GM19438 (cell line): Measurements from ENCODE around the gene EPN3.

Source experiments
- ATAC-seq: cut with Tn5 transposase; IDR thresholded peaks from one replicate; pipeline ENCODE4 v1.9.1; 2021; ENCODE audit warnings: low read depth; ENCODE audit not compliant: unreplicated experiment

EPN3 gene

DNA sequence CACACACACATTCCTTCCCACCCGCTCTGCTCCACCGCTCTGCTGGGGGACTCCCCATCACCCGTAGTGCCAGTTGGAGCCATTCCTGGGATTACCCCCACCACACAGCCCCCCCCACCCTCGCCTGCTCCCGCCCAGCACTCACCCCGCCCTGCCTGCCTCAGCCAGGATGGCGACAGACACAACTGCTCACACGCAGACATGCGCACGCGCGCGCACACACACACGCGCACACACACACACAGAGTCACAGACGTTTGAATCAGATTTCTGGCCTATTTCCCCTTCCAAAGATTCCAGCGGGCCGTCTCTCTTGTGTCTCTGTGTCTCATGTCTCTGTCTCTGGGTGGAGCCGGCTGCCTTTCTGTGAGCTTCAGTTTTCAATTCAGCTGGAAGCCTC lies 32.4 kb downstream of the EPN3 start:
- ATAC-seq, result no peak

DNA sequence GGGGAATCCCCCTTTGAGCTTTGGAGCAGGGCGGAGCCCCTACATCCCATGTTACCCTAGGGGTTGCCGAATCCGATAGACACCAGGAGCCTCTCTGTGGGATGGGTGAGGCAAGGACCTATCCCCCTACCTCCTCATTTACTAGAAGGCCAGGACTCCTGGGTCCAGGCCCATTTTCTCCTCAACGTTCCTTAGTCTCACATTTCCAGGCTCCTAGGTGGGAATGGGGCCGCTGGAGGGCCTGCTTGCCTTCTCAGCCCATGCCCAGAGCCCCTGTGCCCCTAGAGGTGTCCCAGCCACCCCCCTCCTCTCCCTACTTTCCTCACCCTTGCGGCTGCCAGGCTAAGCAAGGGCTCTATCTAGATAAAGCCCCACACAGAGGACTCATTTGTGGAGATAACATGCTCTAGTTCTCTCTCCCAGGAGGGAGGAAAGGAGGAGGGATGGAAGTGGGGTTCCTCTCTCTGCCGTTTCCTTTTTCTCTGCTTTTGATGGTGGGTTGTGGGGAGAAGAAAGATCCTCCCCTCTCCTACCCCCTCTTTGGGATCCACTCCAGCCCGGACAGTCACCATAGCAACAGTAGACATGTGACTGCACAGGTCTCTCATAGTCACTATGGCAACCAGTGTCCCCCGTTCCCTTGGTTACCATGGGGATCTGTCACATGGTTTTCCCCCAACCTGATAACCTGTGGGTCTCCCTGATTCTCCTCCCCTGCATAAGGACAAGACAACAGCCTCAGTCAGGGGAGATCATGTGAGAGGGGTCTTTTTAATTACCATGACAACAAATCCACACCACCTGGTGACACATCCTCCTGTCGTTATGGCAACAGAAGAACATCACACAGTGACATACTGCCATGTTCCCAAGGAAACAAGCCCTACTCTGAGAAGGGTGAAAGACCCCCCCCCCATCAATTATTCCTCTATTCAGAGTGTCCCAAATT lies 33.1 kb downstream of the EPN3 start:
- ATAC-seq, result no peak

DNA sequence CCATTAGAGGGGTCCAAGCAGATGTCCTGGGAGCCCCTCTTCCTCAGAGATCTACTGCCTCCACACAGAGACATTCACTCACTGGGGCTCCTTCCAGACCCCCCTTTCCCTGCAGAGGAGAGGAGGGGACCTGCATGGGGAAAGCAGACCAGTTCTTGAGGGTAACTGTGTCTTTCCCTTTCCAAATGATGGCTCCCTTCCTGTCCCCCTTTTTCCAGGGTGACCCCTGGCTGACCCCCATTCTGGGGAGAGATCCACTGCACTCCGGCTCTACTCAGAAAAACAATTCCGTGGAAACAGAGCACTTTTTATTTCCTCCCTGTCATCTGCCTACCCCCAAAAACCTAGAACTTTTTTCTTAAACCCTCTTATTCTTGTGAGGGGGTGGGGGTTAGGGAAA lies 34.4 kb downstream of the EPN3 start:
- ATAC-seq, result no peak

DNA sequence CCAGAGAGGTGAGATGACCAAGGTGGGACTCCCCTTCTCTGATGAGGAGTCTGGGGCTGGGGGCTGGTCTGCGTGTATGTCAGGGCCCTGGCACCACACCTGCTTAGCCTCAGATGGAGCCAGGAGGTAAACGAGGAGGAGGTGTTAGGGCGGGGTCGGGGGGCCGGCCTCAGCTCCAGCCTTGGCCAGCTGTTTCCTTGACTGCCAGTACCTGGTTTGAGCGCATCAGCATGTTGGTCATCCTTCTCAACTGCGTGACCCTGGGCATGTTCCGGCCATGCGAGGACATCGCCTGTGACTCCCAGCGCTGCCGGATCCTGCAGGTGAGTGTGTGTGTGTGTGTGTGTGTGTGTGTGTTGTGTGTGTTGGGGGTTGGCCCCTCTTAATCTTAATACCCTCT lies 36.1 kb downstream of the EPN3 start:
- ATAC-seq, result no peak

DNA sequence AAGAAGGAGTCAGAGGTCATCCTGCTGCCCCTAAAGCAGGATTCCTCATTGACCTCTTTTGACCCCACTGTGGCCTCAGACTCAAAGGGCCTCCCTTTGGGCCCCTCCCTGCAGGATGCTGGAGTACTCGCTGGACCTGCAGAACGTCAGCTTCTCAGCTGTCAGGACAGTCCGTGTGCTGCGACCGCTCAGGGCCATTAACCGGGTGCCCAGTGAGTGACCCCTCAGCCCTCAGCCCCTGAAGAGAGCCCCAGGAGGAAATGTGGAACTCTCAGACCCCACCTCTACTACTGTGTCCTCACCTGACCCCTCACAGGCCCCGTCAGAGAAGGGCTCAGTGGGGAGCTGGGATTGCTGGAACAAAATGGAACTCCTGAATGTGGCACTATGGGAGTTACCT lies 37.1 kb downstream of the EPN3 start:
- ATAC-seq, result no peak

DNA sequence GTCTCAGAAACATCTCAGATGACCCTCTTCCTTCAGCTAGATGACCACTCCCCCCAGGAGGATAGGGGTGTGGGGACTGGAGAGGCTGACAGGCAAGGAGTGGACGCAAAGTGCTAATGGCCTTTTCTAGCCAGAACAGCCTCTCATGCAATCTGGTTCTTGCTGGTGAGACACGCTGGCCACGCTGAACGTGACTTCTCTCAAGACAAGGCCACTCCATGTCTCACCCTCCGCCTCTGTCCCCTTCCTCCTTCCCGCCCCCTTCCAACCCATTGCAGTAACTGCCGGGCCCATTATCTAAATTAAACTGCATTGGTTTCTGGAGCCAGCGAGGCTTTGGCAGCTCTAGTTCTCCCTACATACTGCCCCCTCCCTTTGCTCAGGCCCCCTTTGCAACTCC lies 37.5 kb downstream of the EPN3 start:
- no peak for ATAC-seq

DNA sequence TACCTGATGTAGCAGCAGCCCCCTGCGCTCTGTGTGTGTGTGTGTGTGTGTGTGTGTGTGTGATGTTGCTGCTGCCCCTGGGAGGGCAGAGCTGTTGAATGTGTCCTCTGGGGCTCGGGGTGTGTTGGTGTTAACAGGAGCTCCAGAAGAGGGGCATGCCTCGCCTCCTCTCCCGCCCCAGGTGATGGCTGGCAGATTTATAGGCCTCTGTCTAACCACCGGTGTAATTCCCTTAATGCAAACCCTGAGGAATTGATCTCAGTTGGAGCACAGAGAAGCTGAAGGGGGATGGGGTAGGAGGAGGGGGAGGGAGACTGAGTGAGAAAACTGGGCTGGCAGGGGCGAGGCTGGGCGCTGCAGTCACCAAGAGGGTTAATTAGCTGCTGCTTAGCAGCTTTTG lies 38.0 kb downstream of the EPN3 start:
- ATAC-seq, result no peak

DNA sequence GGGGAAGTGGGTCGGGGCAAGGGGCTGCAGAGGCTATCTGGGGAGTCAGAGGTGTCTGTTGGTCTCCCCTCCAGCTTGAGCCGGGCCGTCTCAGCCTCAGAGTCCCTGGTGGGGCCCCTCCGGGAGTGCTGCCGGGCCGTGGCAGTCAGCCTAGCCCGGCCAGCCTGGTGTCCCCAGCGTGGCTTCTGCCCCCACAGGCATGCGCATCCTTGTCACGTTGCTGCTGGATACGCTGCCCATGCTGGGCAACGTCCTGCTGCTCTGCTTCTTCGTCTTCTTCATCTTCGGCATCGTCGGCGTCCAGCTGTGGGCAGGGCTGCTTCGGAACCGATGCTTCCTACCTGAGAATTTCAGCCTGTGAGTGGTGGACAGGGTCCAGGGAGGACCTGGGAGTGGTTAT lies 39.1 kb downstream of the EPN3 start:
- no peak for ATAC-seq

DNA sequence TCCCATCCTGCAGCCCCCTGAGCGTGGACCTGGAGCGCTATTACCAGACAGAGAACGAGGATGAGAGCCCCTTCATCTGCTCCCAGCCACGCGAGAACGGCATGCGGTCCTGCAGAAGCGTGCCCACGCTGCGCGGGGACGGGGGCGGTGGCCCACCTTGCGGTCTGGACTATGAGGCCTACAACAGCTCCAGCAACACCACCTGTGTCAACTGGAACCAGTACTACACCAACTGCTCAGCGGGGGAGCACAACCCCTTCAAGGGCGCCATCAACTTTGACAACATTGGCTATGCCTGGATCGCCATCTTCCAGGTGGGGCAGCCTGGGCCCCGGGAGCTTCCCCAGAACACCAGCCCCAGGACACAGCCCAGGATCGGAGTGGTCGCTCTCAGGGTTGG lies 40.0 kb downstream of the EPN3 start:
- no peak for ATAC-seq

DNA sequence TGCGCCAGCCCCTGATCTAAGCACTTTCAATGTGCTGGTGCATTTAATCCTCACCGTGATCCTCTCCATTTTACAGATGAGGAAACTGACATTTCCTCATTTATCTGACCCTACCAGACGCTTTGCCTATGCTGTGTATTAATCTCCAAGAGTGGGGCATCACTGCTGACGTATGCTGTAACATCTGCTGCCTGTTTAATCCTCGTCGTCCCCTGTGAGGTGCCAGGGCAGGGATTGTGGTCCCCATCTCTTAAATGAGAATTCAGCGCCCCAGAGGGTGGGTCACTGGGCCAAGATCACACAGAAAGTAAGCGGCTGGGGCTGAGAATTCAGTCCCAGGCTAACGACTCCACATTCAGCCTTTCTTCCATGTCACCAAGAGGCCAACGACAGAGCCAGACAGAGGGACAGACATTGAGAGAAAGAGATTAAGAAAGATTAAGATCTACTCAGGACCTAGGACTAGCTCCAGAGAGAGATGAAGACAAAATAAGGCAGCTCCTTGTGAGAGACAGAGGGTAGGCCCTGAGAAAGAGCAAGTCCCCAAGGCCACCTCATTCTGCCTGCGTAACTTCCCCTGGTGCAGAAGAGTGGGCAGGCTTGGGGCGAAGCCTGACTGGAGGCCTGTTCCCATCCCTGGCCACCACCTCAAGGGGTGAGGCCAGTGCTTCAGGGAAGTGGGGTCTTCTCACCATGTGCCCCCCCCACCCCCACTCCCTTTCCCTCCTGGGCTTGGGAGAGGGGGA lies 41.5 kb downstream of the EPN3 start:
- ATAC-seq, result no peak

DNA sequence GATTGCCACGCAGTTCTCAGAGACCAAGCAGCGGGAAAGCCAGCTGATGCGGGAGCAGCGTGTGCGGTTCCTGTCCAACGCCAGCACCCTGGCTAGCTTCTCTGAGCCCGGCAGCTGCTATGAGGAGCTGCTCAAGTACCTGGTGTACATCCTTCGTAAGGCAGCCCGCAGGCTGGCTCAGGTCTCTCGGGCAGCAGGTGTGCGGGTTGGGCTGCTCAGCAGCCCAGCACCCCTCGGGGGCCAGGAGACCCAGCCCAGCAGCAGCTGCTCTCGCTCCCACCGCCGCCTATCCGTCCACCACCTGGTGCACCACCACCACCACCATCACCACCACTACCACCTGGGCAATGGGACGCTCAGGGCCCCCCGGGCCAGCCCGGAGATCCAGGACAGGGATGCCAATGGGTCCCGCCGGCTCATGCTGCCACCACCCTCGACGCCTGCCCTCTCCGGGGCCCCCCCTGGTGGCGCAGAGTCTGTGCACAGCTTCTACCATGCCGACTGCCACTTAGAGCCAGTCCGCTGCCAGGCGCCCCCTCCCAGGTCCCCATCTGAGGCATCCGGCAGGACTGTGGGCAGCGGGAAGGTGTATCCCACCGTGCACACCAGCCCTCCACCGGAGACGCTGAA lies 43.2 kb downstream of the EPN3 start:
- ATAC-seq, result no peak

DNA sequence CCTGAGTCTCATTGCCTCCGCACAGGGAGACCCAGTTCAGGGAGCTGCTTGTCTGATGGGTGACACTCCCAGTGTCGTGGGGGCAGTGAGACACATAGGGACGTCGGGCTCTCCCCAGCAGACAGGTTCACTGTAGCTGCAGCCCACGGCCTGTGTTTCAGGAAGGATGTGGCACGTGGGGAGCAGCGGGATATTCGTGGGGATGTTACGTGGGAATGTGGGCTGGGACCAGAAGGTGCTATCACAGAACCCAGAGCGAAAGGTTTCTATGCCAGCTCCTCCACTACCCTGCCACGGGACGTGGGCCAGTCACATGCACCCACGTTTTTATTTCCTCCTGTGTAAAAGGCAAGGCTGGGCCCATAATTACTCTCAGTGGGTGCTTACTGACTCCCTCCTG lies 44.3 kb downstream of the EPN3 start:
- no peak for ATAC-seq

DNA sequence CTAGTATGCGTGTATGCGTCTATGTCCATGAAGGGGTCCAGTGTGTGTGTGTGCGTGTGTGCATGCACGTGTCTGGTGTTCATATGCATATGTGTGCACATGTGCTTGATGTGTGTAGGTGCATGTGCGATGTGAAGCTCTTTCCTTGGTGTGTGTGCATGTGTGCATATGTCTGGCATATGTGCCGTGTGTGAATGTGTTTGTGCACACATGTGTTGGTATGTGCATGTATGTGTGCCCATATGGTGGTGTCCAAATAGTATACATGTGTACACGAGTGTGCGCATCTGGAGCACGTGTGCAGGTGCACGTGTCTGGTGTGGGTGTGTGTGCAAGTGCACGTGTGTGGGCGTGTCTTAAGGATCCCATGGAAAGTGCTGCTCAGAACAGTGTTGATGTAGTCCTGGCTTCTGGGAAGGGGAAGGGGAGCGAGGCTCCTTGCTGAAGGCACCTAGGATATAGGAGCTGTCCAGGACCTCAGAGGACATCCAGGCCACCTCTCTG lies 45.0 kb downstream of the EPN3 start:
- ATAC-seq, result no peak

DNA sequence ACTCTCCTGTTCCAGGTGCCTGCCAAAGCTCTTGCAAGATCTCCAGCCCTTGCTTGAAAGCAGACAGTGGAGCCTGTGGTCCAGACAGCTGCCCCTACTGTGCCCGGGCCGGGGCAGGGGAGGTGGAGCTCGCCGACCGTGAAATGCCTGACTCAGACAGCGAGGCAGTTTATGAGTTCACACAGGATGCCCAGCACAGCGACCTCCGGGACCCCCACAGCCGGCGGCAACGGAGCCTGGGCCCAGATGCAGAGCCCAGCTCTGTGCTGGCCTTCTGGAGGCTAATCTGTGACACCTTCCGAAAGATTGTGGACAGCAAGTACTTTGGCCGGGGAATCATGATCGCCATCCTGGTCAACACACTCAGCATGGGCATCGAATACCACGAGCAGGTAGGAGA lies 45.6 kb downstream of the EPN3 start:
- no peak for ATAC-seq

DNA sequence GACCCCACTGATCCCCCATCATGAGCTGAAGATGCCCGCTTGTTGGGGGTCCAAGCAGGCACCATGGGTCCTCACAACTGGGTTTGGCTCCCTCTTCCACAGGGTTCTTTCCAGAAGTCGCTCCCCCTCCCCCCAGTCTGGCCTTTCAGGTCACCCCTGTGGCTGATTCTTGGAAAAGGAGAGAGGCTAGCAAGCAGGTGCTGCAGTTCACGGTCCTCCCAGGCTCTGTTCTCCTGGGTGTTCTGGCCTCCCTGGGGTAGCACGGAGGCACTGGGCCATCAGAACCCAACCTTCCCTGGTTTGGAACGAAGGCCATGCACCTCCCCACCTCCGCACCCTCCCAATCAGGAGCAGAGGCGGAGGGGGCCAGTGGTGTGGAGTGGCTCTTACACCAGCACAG lies 46.9 kb downstream of the EPN3 start:
- ATAC-seq, result no peak

DNA sequence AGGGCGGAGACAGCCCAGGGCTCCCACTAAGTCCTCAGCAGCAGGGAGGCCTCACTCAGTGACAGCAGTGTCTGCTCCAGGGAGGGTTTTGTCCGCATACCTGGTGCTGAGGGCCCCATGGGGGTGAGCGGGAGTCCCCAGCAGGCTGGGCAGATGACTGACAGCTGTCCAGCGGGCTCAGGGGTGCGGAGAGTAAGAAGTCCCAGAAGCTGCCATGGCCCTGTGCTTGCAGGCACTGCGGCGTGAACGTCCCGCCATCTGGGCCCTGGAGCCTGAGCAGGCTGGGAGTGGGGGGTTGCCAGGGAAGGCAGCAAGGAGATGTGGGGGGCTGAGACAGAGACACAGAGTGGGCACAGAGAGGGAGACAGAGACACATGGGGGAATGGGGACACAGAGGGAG lies 48.1 kb downstream of the EPN3 start:
- no peak for ATAC-seq

DNA sequence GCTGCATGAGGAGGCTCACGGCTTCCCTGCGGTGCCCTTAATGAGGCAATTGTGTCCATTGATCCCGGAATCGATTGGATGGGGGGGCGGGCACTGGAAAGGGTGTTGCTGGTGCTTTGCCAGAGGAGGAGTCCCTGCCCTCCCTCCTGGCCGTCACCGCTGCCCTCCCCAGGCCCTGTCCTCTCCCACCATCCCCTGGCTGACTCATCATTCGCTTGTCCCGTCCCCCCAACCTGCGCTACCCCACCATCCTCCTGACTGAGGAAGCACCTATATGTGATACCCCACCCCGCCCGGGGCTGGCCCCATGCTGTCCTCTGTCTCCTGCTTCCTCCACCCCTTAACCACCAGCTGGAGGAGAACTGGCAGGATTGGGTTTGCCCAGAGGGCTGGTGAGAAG lies 48.8 kb downstream of the EPN3 start:
- no peak for ATAC-seq

DNA sequence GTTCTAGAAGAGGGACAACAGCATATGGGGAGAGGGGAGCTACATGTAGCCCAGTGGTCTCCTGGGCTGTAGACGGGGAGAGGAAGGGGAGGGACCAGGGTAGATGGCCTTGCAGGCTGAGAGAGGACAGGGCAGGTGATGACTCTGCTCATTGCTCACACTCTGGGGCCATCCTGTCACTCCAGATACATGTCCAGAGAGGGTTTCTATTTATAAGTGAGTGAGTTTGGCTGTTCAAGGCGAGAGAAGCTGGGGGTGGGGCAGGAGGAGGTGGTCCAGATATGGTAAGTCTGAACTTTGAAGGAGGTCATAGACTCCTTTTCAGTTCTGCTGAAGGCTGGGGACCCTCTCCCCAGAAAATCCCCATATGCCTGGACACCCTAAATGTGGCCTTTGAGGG lies 50.2 kb downstream of the EPN3 start:
- no peak for ATAC-seq

DNA sequence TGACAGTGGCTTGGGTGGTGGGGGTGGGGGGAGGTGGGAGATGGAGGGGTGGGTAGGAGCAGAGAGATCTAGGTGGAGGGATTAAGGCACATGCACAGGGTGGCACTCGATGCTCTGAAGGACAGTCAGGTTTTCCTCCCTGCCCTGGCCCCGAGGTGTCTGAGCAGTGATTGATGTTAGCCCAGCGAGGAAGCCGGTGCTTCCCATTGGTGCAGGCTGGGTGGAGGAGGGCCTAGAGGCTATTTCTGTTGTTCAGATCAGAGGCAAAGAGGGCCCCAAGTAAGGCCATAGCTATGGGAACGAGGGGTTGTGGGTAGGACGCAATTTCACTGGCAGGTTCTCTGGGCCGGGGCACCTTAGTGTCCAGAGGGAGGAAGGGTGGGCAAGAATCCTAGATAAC lies 51.1 kb downstream of the EPN3 start:
- no peak for ATAC-seq

DNA sequence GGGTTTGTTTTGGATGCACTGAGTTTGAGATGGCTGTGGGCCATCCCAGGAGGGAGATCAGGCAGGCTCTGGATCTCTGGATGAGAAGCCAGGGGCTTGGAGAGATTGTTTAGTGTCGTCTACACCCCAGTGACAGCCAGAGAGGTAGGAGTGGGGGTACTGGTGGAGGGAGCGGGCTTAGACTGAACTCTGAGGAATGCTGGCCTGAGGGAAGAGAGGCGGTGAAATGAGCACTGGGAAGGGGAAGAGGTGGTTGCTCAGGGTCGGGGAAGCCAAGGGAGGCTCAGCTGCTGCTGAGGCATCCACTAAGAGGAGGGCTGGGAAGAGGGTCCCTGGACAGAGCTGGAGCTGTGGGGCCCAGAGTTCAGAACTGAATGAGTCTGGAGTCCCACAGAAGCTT lies 51.6 kb downstream of the EPN3 start:
- ATAC-seq, result no peak

DNA sequence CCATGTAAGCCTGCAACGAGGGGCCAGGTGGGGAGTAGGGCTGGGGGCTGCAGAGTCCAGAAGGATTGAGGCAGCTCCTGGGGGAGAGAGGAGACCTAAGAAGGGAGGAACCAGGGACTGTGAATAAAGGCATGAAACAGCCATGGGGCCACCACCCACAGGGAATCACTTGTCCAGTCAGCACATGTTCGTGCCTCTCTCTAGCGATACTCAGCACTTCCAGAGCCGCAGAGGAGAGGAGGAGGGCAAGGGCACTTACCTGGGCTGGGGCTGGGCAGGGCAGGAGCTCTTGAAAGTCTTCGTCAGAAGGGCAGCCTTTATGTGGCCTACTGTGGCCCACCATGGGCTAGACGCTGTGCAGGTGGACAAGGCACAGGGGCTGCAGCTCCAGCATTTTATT lies 52.2 kb downstream of the EPN3 start:
- ATAC-seq, result no peak
